Smooth muscle cell (in vitro differentiated cells): ENCODE data around the gene UBAP1. TPM values are rescaled to one million over a fixed set of nuclear protein-coding genes. Genes with fewer than 3 reads are reported as not detected.
"Not testable (repeated sequence)": the region's sequence is repeated elsewhere in the genome, so short reads cannot be mapped to it uniquely, and the experiment has no call there.

Experiments used
- DNase-seq: peaks from one replicate; lab custom pipeline; 2025; ENCODE audit not compliant: unreplicated experiment; lab: John Stamatoyannopoulos, UW
- H2AFZ ChIP-seq: fragments of 200-600 bp; sonication (generic); 2 replicates; pipeline ENCODE4 v1.6.0; 2016; ENCODE audit warnings: antibody characterized with exemption, low read depth, mild to moderate bottlenecking
- H3F3A ChIP-seq: fragments of 200-600 bp; sonication (generic); 2 replicates; pipeline ENCODE4 v1.6.0; 2017; ENCODE audit warnings: antibody characterized with exemption, low read depth
- H3K27ac ChIP-seq: fragments of 200-600 bp; sonication (generic); 2 replicates; pipeline ENCODE4 v1.5.1; 2016; ENCODE audit warnings: low read depth, mild to moderate bottlenecking
- H3K27me3 ChIP-seq: fragments of 200-600 bp; sonication (generic); 2 replicates; pipeline ENCODE4 v1.6.1; 2016; ENCODE audit warnings: low read depth, mild to moderate bottlenecking
- H3K36me3 ChIP-seq: fragments of 200-600 bp; sonication (generic); 2 replicates; pipeline ENCODE4 v1.5.1; 2016; ENCODE audit warnings: low read depth
- H3K4me1 ChIP-seq: fragments of 200-600 bp; sonication (generic); 2 replicates; pipeline ENCODE4 v1.5.1; 2016; ENCODE audit warnings: low read depth
- H3K4me2 ChIP-seq: fragments of 200-600 bp; sonication (generic); 2 replicates; pipeline ENCODE4 v1.6.0; 2016; ENCODE audit warnings: mild to moderate bottlenecking
- H3K4me3 ChIP-seq: fragments of 200-600 bp; sonication (generic); 2 replicates; pipeline ENCODE4 v1.5.1; 2016; ENCODE audit warnings: mild to moderate bottlenecking
- H3K79me2 ChIP-seq: fragments of 200-600 bp; sonication (generic); 2 replicates; pipeline ENCODE4 v1.6.0; 2016; ENCODE audit warnings: low read depth, mild to moderate bottlenecking
- H3K9ac ChIP-seq: fragments of 200-600 bp; sonication (generic); 2 replicates; pipeline ENCODE4 v1.6.0; 2016; ENCODE audit warnings: low read depth
- H3K9me3 ChIP-seq: fragments of 200-600 bp; sonication (generic); replicated peaks from 2 replicates; pipeline ENCODE4 v1.5.1; 2016; ENCODE audit warnings: low read depth
- H4K20me1 ChIP-seq: fragments of 200-600 bp; sonication (generic); 2 replicates; pipeline ENCODE4 v1.6.0; 2016; ENCODE audit warnings: low read depth
- CTCF ChIP-seq: fragments of 200-600 bp; sonication (generic); IDR thresholded peaks from 2 replicates; pipeline ENCODE4 v1.5.1; 2017; ENCODE audit warnings: borderline replicate concordance, mild to moderate bottlenecking, antibody characterized with exemption; ENCODE audit not compliant: insufficient read depth, poor library complexity, severe bottlenecking
- WGBS: methylation state at CpG from one replicate; pipeline ENCODE4 v1.1.7; 2016; ENCODE audit warnings: low lambda C conversion rate; 5-methylcytosine and 5-hydroxymethylcytosine counted together
- polyA plus RNA-seq: library from polyadenylated mRNA; unstranded; fragments of >200 nt; fragmentation: Nextera tagmentation; extraction: Ambion mirVana; gene quantifications from 2 replicates; pipeline ENCODE4 v1.2.1, GENCODE V29; 2016
- total RNA-seq: library from RNA; depleted of rRNA; stranded (reverse); fragments of >200 nt; gene quantifications from 2 replicates; pipeline ENCODE4 v1.2.3, GENCODE V29; 2014

Gene UBAP1
- total and polyA plus RNA-seq, 2 experiments from 2014 or later = 45.0 to 49.9 TPM

- DNase-seq = no peak
- Histone ChIP-seq H4K20me1 (peaks cover 67% of the 10 kb centered on the region), H3K27ac (no peak overlapping the region), H3K27me3 (no peaks in the 10 kb centered on the region), H3K9ac (no peak overlapping the region), H3K4me3 (no peak overlapping the region), H3K4me1 (no peaks in the 10 kb centered on the region), H3K36me3 (peaks cover 4% of the 10 kb centered on the region), H3F3A (no peaks in the 10 kb centered on the region), H3K79me2 (peaks cover 25% of the 10 kb centered on the region), H3K4me2 (no peak overlapping the region), H2AFZ (no peak overlapping the region), H3K9me3 (no peaks in the 10 kb centered on the region)
- WGBS = 100% methylated on average over 2 of the region's 2 CpGs
- no peak for TF ChIP-seq CTCF
Measured at GRCh38 chr9:34246453-34246852, 67.6 kb downstream of the UBAP1 start.

GRCh38 chr9:34247782-34248181 lies 68.9 kb downstream of the UBAP1 start:
- not testable (repeated sequence) for H3K4me3 ChIP-seq, H3K4me1 ChIP-seq

GRCh38 chr9:34249274-34249673 lies 70.4 kb downstream of the UBAP1 start:
- H3K9me3 ChIP-seq = no peaks in the 10 kb centered on the region
- H4K20me1 ChIP-seq = peaks cover 41% of the 10 kb centered on the region
- no peak for DNase-seq
- WGBS = 84% methylated on average over 7 of the region's 7 CpGs
- no peak overlapping the region for H3K4me3 ChIP-seq
- no peaks in the 10 kb centered on the region for H3K36me3 ChIP-seq
- no peak overlapping the region for H3K9ac ChIP-seq
- H3F3A ChIP-seq = peaks cover 5% of the 10 kb centered on the region
- H3K27ac ChIP-seq = no peak overlapping the region
- no peak overlapping the region for H2AFZ ChIP-seq
- H3K4me2 ChIP-seq = no peak overlapping the region
- peaks cover 19% of the 10 kb centered on the region for H3K79me2 ChIP-seq
- H3K4me1 ChIP-seq = no peaks in the 10 kb centered on the region
- H3K27me3 ChIP-seq = no peaks in the 10 kb centered on the region
- TF ChIP-seq CTCF = no peak

More at GRCh38 chr9:34247782-34248181, 68.9 kb downstream of the UBAP1 start:
- DNase-seq, H3K36me3 ChIP-seq, H3F3A ChIP-seq, H3K27ac ChIP-seq, H3K9ac ChIP-seq, H2AFZ ChIP-seq, H3K4me2 ChIP-seq, H3K9me3 ChIP-seq, H3K27me3 ChIP-seq: not testable (repeated sequence)
- Histone ChIP-seq H3K79me2 (peaks cover 20% of the 10 kb centered on the region), H4K20me1 (peaks cover 53% of the 10 kb centered on the region)
- WGBS = 95% methylated on average over 4 of the region's 4 CpGs

- no peaks in the 10 kb centered on the region for H3K4me1 ChIP-seq
- H3K9ac ChIP-seq = no peak overlapping the region
- H3K4me2 ChIP-seq = no peak overlapping the region
- H2AFZ ChIP-seq = no peak overlapping the region
- no peaks in the 10 kb centered on the region for H3K27me3 ChIP-seq
- H3F3A ChIP-seq = peaks cover 5% of the 10 kb centered on the region
- 88% methylated on average over 2 of the region's 2 CpGs for WGBS
- peaks cover 19% of the 10 kb centered on the region for H3K79me2 ChIP-seq
- no peak overlapping the region for H3K27ac ChIP-seq
- TF ChIP-seq CTCF = no peak
- no peaks in the 10 kb centered on the region for H3K36me3 ChIP-seq
- H3K4me3 ChIP-seq = no peak overlapping the region
- no peak for DNase-seq
- H3K9me3 ChIP-seq = no peaks in the 10 kb centered on the region
- peaks cover 41% of the 10 kb centered on the region for H4K20me1 ChIP-seq
Measured at GRCh38 chr9:34250721-34251120, 71.9 kb downstream of the UBAP1 start.
